ENCODE data around the gene FBN2. TPM values are rescaled to one million over a fixed set of nuclear protein-coding genes. Genes with fewer than 3 reads are reported as not detected.

FBN2 gene
- total and polyA plus RNA-seq, 2 donors (not counting 1 experiment from before 2014, with no cell fraction given), result 43.1 to 80.1 TPM

DNA sequence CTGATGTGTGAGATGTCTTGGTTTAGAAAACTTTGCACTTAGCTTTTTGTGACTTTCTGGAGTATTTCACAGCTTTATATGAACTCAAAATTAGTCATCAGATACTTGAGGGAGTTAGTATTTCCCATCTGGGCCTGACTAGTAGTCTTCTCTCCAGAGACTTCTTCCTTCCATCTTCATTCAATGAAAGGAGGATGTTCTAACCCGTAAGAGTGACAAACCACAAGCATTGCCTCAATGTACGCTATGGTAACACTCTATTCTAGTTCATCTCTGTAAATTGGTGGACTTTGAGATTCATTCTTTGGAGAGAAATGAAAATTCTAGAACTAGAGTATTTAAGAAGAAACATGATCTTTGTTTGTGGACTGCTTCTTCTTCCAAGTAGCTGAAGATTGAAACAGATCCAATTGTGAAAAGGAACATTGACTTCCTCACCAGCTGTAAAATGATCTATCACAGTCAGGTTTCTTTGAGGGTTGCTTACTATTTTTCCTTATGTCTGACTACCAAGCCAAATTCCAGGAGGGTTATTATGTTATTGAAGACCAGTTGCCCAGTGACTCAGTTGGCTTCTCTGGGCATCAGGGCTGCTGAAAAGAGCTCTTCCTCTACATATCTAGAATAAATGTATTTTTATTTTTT is 296.9 kb downstream of the FBN2 start:
- H3K36me3 ChIP-seq (ENCODE audit: control insufficient read depth, insufficient read depth, low read length), result no peaks in the 10 kb centered on the region
- H3K27ac ChIP-seq (ENCODE audit: insufficient read depth, low read length), result no peak overlapping the region
- no peak for TF ChIP-seq EZH2 (IDR thresholded peaks at IDR 0.05; ENCODE audit: low read length, missing control alignments)
- TF ChIP-seq, protein P1, sequence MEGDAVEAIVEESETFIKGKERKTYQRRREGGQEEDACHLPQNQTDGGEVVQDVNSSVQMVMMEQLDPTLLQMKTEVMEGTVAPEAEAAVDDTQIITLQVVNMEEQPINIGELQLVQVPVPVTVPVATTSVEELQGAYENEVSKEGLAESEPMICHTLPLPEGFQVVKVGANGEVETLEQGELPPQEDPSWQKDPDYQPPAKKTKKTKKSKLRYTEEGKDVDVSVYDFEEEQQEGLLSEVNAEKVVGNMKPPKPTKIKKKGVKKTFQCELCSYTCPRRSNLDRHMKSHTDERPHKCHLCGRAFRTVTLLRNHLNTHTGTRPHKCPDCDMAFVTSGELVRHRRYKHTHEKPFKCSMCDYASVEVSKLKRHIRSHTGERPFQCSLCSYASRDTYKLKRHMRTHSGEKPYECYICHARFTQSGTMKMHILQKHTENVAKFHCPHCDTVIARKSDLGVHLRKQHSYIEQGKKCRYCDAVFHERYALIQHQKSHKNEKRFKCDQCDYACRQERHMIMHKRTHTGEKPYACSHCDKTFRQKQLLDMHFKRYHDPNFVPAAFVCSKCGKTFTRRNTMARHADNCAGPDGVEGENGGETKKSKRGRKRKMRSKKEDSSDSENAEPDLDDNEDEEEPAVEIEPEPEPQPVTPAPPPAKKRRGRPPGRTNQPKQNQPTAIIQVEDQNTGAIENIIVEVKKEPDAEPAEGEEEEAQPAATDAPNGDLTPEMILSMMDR (conservative IDR thresholded peaks at IDR 0.05 in 1 of 2, IDR thresholded peaks at IDR 0.05 in 1 of 2; ENCODE audit: low read depth in 1 of 2, low read length in 2 of 2), result no peak
- H3K9me3 ChIP-seq (ENCODE audit: control insufficient read depth, insufficient read depth, low read depth, low read length), result no peaks in the 10 kb centered on the region
- no peak overlapping the region for H3K4me2 ChIP-seq (ENCODE audit: extremely low read depth, insufficient read depth, low read length)
- no peak overlapping the region for H3K9ac ChIP-seq (ENCODE audit: insufficient read depth, low read length)
- no peaks in the 10 kb centered on the region for H3K4me1 ChIP-seq (ENCODE audit: control insufficient read depth, extremely low read depth, insufficient read depth, low read length)
- H3K4me3 ChIP-seq (replicated peaks in 1 of 4; ENCODE audit: control extremely low read depth in 1 of 4, insufficient read depth in 1 of 4, low read depth in 3 of 4, low read length in 4 of 4), result no peak overlapping the region
- H4K20me1 ChIP-seq (ENCODE audit: control insufficient read depth, extremely low read depth, insufficient read depth, low read length), result no peaks in the 10 kb centered on the region
- DNase-seq (ENCODE audit: low read depth in 2 of 2), result peak; percentile 23 to 42
- no peaks in the 10 kb centered on the region for H3K79me2 ChIP-seq (ENCODE audit: control insufficient read depth, insufficient read depth, low read length)
- no peak overlapping the region for H2AFZ ChIP-seq (ENCODE audit: low read length)
- H3K27me3 ChIP-seq (ENCODE audit: control insufficient read depth, insufficient read depth, low read length), result no peaks in the 10 kb centered on the region

DNA sequence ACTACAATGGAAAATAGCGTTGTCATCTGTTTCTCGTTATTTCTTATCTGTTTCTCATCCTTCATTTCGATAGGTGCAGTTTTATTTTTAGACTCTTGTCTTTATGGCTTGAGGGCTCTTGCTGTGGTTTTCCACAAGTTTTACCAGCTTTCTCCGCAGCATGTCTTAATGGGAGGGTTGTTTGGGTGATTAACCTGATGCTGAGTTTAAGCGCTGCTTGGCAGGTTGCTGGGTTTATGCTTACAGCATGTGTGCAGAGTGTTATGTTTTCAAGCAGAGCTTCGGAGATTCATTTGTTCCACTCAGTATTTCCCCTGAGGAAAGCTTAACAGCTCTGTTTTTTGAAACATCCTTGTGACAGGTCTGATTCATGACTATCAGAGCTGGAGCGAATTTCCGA is 300.5 kb downstream of the FBN2 start:
- Histone ChIP-seq H2AFZ (ENCODE audit: low read length) (no peak overlapping the region), H3K27me3 (ENCODE audit: control insufficient read depth, insufficient read depth, low read length) (no peaks in the 10 kb centered on the region), H3K4me1 (ENCODE audit: control insufficient read depth, extremely low read depth, insufficient read depth, low read length) (no peaks in the 10 kb centered on the region), H4K20me1 (ENCODE audit: control insufficient read depth, extremely low read depth, insufficient read depth, low read length) (no peaks in the 10 kb centered on the region), H3K27ac (ENCODE audit: insufficient read depth, low read length) (no peak overlapping the region), H3K9ac (ENCODE audit: insufficient read depth, low read length) (no peak overlapping the region), H3K9me3 (ENCODE audit: control insufficient read depth, insufficient read depth, low read depth, low read length) (no peaks in the 10 kb centered on the region), H3K4me3 (replicated peaks in 1 of 4; ENCODE audit: control extremely low read depth in 1 of 4, insufficient read depth in 1 of 4, low read depth in 3 of 4, low read length in 4 of 4) (no peak overlapping the region), H3K79me2 (ENCODE audit: control insufficient read depth, insufficient read depth, low read length) (no peaks in the 10 kb centered on the region), H3K36me3 (ENCODE audit: control insufficient read depth, insufficient read depth, low read length) (no peaks in the 10 kb centered on the region), H3K4me2 (ENCODE audit: extremely low read depth, insufficient read depth, low read length) (no peak overlapping the region)
- peak in 1 of 2 donors; percentile 80 for DNase-seq (ENCODE audit: low read depth in 2 of 2)
- no peak for TF ChIP-seq EZH2 (IDR thresholded peaks at IDR 0.05; ENCODE audit: low read length, missing control alignments)
- TF ChIP-seq, protein P1 (conservative IDR thresholded peaks at IDR 0.05 in 1 of 2, IDR thresholded peaks at IDR 0.05 in 1 of 2; ENCODE audit: low read depth in 1 of 2, low read length in 2 of 2), result no peak

DNA sequence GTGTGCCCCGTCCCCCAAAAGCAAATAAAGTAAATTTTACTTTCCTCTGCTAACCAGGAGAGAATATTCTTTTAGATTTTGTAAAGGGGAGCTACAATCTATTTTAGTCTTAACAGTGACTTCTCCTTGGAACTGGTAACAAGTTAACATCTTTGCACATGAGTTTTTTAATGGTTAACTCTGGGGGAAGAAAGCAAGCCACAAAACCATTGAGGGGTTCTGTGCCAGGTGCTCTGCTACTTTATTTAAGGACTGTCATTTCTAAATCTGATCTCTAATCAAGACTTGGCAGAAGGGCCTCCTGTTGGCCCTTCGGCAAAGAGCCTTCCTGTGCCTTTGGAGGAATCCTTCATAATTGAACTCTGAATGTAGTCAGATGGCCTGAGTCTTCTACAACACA is 301.0 kb downstream of the FBN2 start:
- no peaks in the 10 kb centered on the region for H3K27me3 ChIP-seq (ENCODE audit: control insufficient read depth, insufficient read depth, low read length)
- H3K79me2 ChIP-seq (ENCODE audit: control insufficient read depth, insufficient read depth, low read length), result no peaks in the 10 kb centered on the region
- H3K9ac ChIP-seq (ENCODE audit: insufficient read depth, low read length), result no peak overlapping the region
- no peak for DNase-seq (ENCODE audit: low read depth in 2 of 2)
- H2AFZ ChIP-seq (ENCODE audit: low read length), result no peak overlapping the region
- TF ChIP-seq, protein P1 (conservative IDR thresholded peaks at IDR 0.05 in 1 of 2, IDR thresholded peaks at IDR 0.05 in 1 of 2; ENCODE audit: low read depth in 1 of 2, low read length in 2 of 2), result no peak
- TF ChIP-seq EZH2 (IDR thresholded peaks at IDR 0.05; ENCODE audit: low read length, missing control alignments), result no peak
- H3K9me3 ChIP-seq (ENCODE audit: control insufficient read depth, insufficient read depth, low read depth, low read length), result no peaks in the 10 kb centered on the region
- no peak overlapping the region for H3K4me2 ChIP-seq (ENCODE audit: extremely low read depth, insufficient read depth, low read length)
- H3K4me3 ChIP-seq (replicated peaks in 1 of 4; ENCODE audit: control extremely low read depth in 1 of 4, insufficient read depth in 1 of 4, low read depth in 3 of 4, low read length in 4 of 4), result no peak overlapping the region
- no peaks in the 10 kb centered on the region for H3K4me1 ChIP-seq (ENCODE audit: control insufficient read depth, extremely low read depth, insufficient read depth, low read length)
- no peak overlapping the region for H3K27ac ChIP-seq (ENCODE audit: insufficient read depth, low read length)
- H4K20me1 ChIP-seq (ENCODE audit: control insufficient read depth, extremely low read depth, insufficient read depth, low read length), result no peaks in the 10 kb centered on the region
- H3K36me3 ChIP-seq (ENCODE audit: control insufficient read depth, insufficient read depth, low read length), result no peaks in the 10 kb centered on the region

Data from fibroblast of lung (primary cell).